ENCODE data around the gene BCO2.

Gene BCO2

DNA sequence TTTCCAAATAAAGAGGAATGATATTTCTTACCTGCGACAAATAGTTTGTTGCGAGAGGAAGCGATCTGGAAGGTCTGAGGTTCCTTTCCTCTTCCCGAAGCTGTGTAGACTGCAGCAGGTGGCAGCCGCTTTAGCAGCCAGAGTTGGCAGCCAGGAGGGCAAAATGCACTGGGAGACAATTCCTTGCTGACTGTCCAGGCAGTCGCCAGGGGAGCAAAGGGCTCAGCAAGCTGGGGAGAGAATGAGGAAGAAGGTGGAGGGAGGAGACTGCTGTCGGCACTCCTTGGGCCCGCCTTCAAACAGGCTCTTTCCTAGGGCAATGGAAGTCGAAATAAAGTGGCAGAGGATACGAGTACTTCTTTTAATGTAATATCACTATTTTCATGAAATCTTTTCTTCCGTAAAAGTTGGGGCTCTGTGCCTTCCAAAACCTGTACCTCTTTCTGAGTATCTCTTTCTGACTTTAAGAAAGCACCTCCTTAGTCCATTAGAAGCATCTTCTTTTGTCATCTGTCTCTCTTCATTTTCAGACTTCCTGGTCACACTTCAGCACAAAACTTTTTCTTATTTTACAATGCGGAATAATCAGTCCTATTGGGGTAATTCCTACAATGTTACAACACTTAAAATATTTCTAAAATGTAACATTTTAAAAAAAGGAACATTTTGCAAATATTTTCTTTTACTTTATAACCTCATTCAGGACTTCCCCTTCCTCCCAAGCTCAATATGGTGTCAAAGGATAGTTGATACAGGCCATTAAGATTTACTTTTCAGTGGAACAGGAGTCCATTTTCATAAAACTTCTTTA is 11.2 kb upstream of the BCO2 start, which contains the start of gene IL18:
IL18 (minus strand) TSS at position 220 of the 811 bp plus-strand sequence. CDS start 9,041 bp downstream, outside the sequence.
- DNase-seq = no peak

DNA sequence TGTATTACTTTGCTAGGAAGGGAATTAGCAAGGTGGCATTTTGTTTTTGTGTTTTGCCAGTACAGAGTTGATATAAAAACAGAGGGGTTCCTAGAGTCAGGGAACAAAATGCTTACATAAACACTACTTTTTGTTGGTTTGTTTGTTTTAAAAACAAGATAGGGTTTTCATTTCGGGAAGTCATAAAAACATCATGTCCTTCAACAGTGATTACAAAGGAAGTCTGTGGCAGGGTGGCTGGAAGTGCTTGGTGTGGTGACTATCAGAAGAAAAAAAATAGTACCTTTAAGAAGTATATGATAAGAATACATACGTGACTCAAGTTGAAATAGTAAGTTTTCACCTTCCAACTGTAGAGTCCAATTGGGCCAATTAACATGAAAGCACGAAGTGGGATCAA is 10.3 kb upstream of the BCO2 start:
- DNase-seq = no peak
- Histone ChIP-seq H3K4me3 (ENCODE audit: low read depth, low read length) (no peak overlapping the region), H3K27me3 (replicated peaks) (no peaks in the 10 kb centered on the region), H3K27ac (no peak overlapping the region), H3K36me3 (replicated peaks) (no peaks in the 10 kb centered on the region)
- in situ Hi-C loops (cut with HindIII; ENCODE audit: low pct_ligation_motif_present, low sequenced_read_pairs) = no loop called here
- TF ChIP-seq, protein P1, sequence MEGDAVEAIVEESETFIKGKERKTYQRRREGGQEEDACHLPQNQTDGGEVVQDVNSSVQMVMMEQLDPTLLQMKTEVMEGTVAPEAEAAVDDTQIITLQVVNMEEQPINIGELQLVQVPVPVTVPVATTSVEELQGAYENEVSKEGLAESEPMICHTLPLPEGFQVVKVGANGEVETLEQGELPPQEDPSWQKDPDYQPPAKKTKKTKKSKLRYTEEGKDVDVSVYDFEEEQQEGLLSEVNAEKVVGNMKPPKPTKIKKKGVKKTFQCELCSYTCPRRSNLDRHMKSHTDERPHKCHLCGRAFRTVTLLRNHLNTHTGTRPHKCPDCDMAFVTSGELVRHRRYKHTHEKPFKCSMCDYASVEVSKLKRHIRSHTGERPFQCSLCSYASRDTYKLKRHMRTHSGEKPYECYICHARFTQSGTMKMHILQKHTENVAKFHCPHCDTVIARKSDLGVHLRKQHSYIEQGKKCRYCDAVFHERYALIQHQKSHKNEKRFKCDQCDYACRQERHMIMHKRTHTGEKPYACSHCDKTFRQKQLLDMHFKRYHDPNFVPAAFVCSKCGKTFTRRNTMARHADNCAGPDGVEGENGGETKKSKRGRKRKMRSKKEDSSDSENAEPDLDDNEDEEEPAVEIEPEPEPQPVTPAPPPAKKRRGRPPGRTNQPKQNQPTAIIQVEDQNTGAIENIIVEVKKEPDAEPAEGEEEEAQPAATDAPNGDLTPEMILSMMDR (IDR thresholded peaks at IDR 0.05; ENCODE audit: low read depth, low read length, missing control alignments) = no peak

More for the DNA sequence above, 11.2 kb upstream of the BCO2 start, which contains the start of gene IL18:
- Histone ChIP-seq H3K27ac (no peak within 1 kb of the TSS), H3K4me3 (ENCODE audit: low read depth, low read length) (no peak within 1 kb of the TSS), H3K36me3 (replicated peaks) (no peaks in the 10 kb centered on the region), H3K27me3 (replicated peaks) (no peaks in the 10 kb centered on the region)
- TF ChIP-seq, protein P1 (IDR thresholded peaks at IDR 0.05; ENCODE audit: low read depth, low read length, missing control alignments) = no peak
- in situ Hi-C loops (cut with HindIII; ENCODE audit: low pct_ligation_motif_present, low sequenced_read_pairs) = no loop called here

DNA sequence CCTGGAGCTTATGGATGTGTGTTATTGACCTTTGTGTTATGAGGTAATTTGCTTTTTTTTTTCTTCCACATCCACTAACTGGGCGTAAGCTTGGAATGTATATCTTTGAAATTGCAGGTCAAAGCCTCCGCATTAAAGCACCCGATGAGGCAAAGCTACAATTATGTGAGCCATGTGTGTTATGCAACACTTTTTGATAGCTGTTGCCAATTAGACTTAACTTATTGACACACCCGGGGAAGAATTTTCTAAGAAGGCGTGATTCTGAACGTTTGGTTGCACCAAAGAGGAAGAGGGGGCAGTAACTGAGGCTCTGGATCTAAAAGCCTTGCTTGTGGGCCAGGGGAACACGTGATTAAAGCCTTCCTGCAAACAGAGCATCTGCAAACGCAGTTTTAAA is 8.8 kb upstream of the BCO2 start:
- no peak for DNase-seq
- H3K27ac ChIP-seq = no peak overlapping the region
- no peak overlapping the region for H3K4me3 ChIP-seq (ENCODE audit: low read depth, low read length)
- TF ChIP-seq, protein P1 (IDR thresholded peaks at IDR 0.05; ENCODE audit: low read depth, low read length, missing control alignments) = no peak
- no peaks in the 10 kb centered on the region for H3K36me3 ChIP-seq (replicated peaks)
- in situ Hi-C loops (cut with HindIII; ENCODE audit: low pct_ligation_motif_present, low sequenced_read_pairs) = no loop called here
- no peaks in the 10 kb centered on the region for H3K27me3 ChIP-seq (replicated peaks)

DNA sequence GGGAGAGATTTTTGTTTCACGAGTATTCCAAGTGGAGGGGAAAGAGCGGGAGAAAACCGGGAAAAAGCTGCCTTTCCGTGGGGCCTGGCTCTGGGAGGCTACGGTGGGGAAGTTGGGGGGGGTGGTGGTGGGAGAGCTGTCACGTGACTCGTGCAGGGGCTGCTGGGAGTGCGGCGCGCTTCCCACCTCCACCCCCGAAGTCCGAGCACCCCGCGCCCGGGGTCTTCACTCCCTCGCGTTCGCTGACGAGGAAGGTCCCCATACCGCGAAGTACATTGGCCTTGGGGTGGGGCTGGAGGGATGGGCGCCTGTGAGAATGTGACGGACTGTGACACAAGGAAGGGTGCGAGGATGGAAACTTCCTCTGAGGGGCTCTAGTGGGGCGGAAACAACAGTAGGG is 8.2 kb upstream of the BCO2 start, which contains the start of gene TEX12:
TEX12 (plus strand) TSS at position 228 of the 400 bp plus-strand sequence. CDS start 1,897 bp downstream, outside the sequence.
- Histone ChIP-seq H3K36me3 (replicated peaks) (no peaks in the 10 kb centered on the region), H3K27ac (no peak within 1 kb of the TSS), H3K4me3 (ENCODE audit: low read depth, low read length) (no peak within 1 kb of the TSS), H3K27me3 (replicated peaks) (no peaks in the 10 kb centered on the region)
- in situ Hi-C loops (cut with HindIII; ENCODE audit: low pct_ligation_motif_present, low sequenced_read_pairs) = no loop called here
- no peak for DNase-seq
- TF ChIP-seq, protein P1 (IDR thresholded peaks at IDR 0.05; ENCODE audit: low read depth, low read length, missing control alignments) = no peak

DNA sequence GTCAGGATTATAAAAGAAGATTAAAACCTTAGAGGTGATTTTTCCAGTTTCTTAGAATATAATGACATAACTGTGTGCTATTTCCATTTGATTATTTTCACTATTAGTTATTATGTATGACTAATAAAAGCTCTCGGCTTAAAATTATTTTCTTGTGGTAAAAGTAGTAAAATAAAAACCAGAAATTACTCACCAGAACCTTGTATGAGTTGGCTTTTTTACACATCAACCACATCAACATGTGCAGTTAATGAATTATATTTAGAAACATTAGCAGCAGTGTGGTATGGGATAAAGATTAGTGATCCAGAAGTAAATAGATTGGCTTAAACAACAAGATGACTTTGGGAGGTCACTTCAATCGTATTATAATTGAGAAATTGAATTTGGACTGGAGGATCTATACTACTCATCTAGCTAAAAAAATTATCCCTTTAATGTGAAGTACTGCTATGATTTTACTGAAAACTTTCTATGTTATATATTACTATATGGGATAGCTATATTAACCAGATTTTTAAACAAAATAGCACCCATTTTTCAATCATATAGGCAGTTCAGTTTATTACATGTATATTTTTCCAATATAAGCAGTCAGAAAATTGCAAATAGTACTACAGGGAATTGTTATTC is 2.8 kb upstream of the BCO2 start:
- DNase-seq = no peak

More for the DNA sequence above, 2.8 kb upstream of the BCO2 start:
- Histone ChIP-seq H3K27me3 (replicated peaks) (no peaks in the 10 kb centered on the region), H3K4me3 (ENCODE audit: low read depth, low read length) (no peak overlapping the region), H3K27ac (no peak overlapping the region), H3K36me3 (replicated peaks) (no peaks in the 10 kb centered on the region)
- in situ Hi-C loops (cut with HindIII; ENCODE audit: low pct_ligation_motif_present, low sequenced_read_pairs) = no loop called here
- TF ChIP-seq, protein P1 (IDR thresholded peaks at IDR 0.05; ENCODE audit: low read depth, low read length, missing control alignments) = no peak
